GM12892 (cell line): ENCODE data around the gene LINC01488.

Source experiments
- POLR2A ChIP-seq: IDR thresholded peaks from 2 replicates; pipeline ENCODE4 v1.6.1; 2011; ENCODE audit warnings: low read depth, low read length, control low read depth
- POLR2AphosphoS5 ChIP-seq: IDR thresholded peaks from 2 replicates; pipeline ENCODE4 v1.6.1; 2011; ENCODE audit warnings: low read depth, low read length, control low read depth
- TAF1 ChIP-seq: IDR thresholded peaks from 2 replicates; pipeline ENCODE4 v1.6.1; 2011; ENCODE audit warnings: low read depth, mild to moderate bottlenecking, control low read depth, low read length, borderline replicate concordance

- TF ChIP-seq POLR2A (no peak), POLR2AphosphoS5 (no peak), TAF1 (no peak)
Measured at GRCh38 chr11:69456712-69457111, 24.8 kb upstream of the LINC01488 start.
